Astrocyte (in vitro differentiated cells and primary cell): Measurements from ENCODE around the gene NMT2. TPM values are rescaled to one million over a fixed set of nuclear protein-coding genes. Genes with fewer than 3 reads are reported as not detected.

Experiments used
- DNase-seq: peaks from one replicate; pipeline ENCODE4 v3.0.0-alpha.2; 2010; ENCODE audit warnings: low read depth
- FAIRE-seq: peaks from 2 replicates; lab custom pipeline; 2011; peaks lifted over from hg19 to GRCh38; lab: Jason Lieb, UNC
- H2AFZ ChIP-seq: 2 replicates; pipeline ENCODE4 v1.6.0; 2012; ENCODE audit warnings: low read depth, low read length, inconsistent platforms
- H3K27ac ChIP-seq: 2 replicates; pipeline ENCODE4 v1.5.1; 2011; ENCODE audit warnings: low read depth, low read length, inconsistent platforms
- H3K27me3 ChIP-seq: 2 replicates; pipeline ENCODE4 v1.6.0; 2011; ENCODE audit warnings: low read length, inconsistent platforms; ENCODE audit not compliant: insufficient read depth
- H3K36me3 ChIP-seq: 2 replicates; pipeline ENCODE4 v1.5.1; 2011; ENCODE audit warnings: low read length, inconsistent platforms; ENCODE audit not compliant: insufficient read depth
- H3K4me1 ChIP-seq: 2 replicates; pipeline ENCODE4 v1.5.1; 2011; ENCODE audit warnings: low read length, inconsistent platforms; ENCODE audit not compliant: insufficient read depth
- H3K4me2 ChIP-seq: 2 replicates; pipeline ENCODE4 v1.6.0; 2012; ENCODE audit warnings: low read length, inconsistent platforms
- H3K4me3 ChIP-seq: 2 replicates; pipeline ENCODE4 v1.5.1; 2011; ENCODE audit warnings: low read depth, mild to moderate bottlenecking, low read length, inconsistent platforms; ENCODE audit not compliant: insufficient read depth
- H3K79me2 ChIP-seq: 2 replicates; pipeline ENCODE4 v1.6.0; 2012; ENCODE audit warnings: mild to moderate bottlenecking, low read length, inconsistent platforms; ENCODE audit not compliant: insufficient read depth
- H3K9ac ChIP-seq: 2 replicates; pipeline ENCODE4 v1.6.0; 2012; ENCODE audit warnings: mild to moderate bottlenecking, low read length, inconsistent platforms
- H3K9me3 ChIP-seq: 2 replicates; pipeline ENCODE4 v1.5.1; 2012; ENCODE audit warnings: low read depth, mild to moderate bottlenecking, low read length, inconsistent platforms; ENCODE audit not compliant: insufficient read depth
- H4K20me1 ChIP-seq: 2 replicates; pipeline ENCODE4 v1.6.0; 2012; ENCODE audit warnings: low read length, inconsistent platforms; ENCODE audit not compliant: insufficient read depth
- H3K27ac Mint-ChIP-seq: one replicate; pipeline ENCODE4 v1.8.0; 2021; ENCODE audit warnings: mild to moderate bottlenecking, mixed read lengths; ENCODE audit not compliant: unreplicated experiment
- H3K27me3 Mint-ChIP-seq: one replicate; pipeline ENCODE4 v1.8.0; 2021; ENCODE audit warnings: low read depth, mixed read lengths; ENCODE audit not compliant: unreplicated experiment
- H3K36me3 Mint-ChIP-seq: one replicate; pipeline ENCODE4 v1.8.0; 2021; ENCODE audit warnings: low read depth, mixed read lengths; ENCODE audit not compliant: unreplicated experiment
- H3K4me1 Mint-ChIP-seq: one replicate; pipeline ENCODE4 v1.8.0; 2021; ENCODE audit warnings: low read depth, mixed read lengths; ENCODE audit not compliant: unreplicated experiment
- H3K4me3 Mint-ChIP-seq: one replicate; pipeline ENCODE4 v1.8.0; 2021; ENCODE audit warnings: mild to moderate bottlenecking, moderate library complexity, mixed read lengths; ENCODE audit not compliant: unreplicated experiment
- H3K9me3 Mint-ChIP-seq: one replicate; pipeline ENCODE4 v1.8.0; 2021; ENCODE audit warnings: mild to moderate bottlenecking, mixed read lengths; ENCODE audit not compliant: unreplicated experiment
- CTCF ChIP-seq: IDR thresholded peaks from 2 replicates; pipeline ENCODE4 v1.5.1; 2011; ENCODE audit warnings: low read depth, mild to moderate bottlenecking, inconsistent platforms, low read length, moderate library complexity; ENCODE audit not compliant: insufficient read depth
- EZH2 ChIP-seq: IDR thresholded peaks from 2 replicates; pipeline ENCODE4 v1.6.1; 2012; ENCODE audit warnings: mild to moderate bottlenecking, low read length, inconsistent platforms; ENCODE audit not compliant: insufficient read depth
- total RNA-seq: library from RNA; stranded (reverse); gene quantifications from 2 replicates; pipeline ENCODE4 v1.2.1, GENCODE V29; 2021

The NMT2 gene
- total RNA-seq, 1 donor from 2014 or later, result 22.1 TPM

GRCh38 chr10:15097011-15097812, 71.3 kb downstream of the NMT2 start, which contains the start of gene RPP38:
Gene RPP38, plus strand, starts transcription at chr10:15097355. Its CDS starts 5,960 bp downstream, at chr10:15103315.
- Histone ChIP-seq H2AFZ (peak within 1 kb of the TSS; percentile 97), H3K36me3 (peaks cover under 1% of the 10 kb centered on the region), H3K4me3 (peak within 1 kb of the TSS; percentile 84), H3K27ac (peak within 1 kb of the TSS; percentile 98), H3K9ac (peak within 1 kb of the TSS; percentile 98), H3K9me3 (no peaks in the 10 kb centered on the region), H3K4me1 (peaks cover 12% of the 10 kb centered on the region), H3K27me3 (no peaks in the 10 kb centered on the region), H4K20me1 (peaks cover 20% of the 10 kb centered on the region), H3K79me2 (peaks cover 48% of the 10 kb centered on the region), H3K4me2 (peak within 1 kb of the TSS; percentile 100)
- Mint-ChIP-seq H3K36me3 (peaks cover 4% of the 10 kb centered on the region), H3K4me1 (peaks cover 10% of the 10 kb centered on the region), H3K27me3 (no peaks in the 10 kb centered on the region), H3K4me3 (peak within 1 kb of the TSS; percentile 100), H3K27ac (peak within 1 kb of the TSS; percentile 100), H3K9me3 (no peaks in the 10 kb centered on the region)
- no peak for FAIRE-seq
- TF ChIP-seq EZH2 (no peak), CTCF (no peak)
- DNase-seq, result peak; percentile 81

GRCh38 chr10:15096661-15097010, 71.9 kb downstream of the NMT2 start:
- peak overlapping the region; percentile 100 for H3K4me3 Mint-ChIP-seq
- DNase-seq (no peak), FAIRE-seq (no peak)
- Histone ChIP-seq H3K36me3 (no peaks in the 10 kb centered on the region), H3K27me3 (no peaks in the 10 kb centered on the region), H2AFZ (peak overlapping the region; percentile 97), H3K4me1 (peaks cover 12% of the 10 kb centered on the region), H3K4me2 (peak overlapping the region; percentile 100), H3K9me3 (no peaks in the 10 kb centered on the region), H3K27ac (peak overlapping the region; percentile 98), H4K20me1 (peaks cover 15% of the 10 kb centered on the region), H3K4me3 (peak overlapping the region; percentile 84), H3K9ac (peak overlapping the region; percentile 98), H3K79me2 (peaks cover 42% of the 10 kb centered on the region)
- peaks cover 10% of the 10 kb centered on the region for H3K4me1 Mint-ChIP-seq
- no peaks in the 10 kb centered on the region for H3K27me3 Mint-ChIP-seq
- TF ChIP-seq EZH2, result no peak
- no peak for TF ChIP-seq CTCF
- peaks cover 4% of the 10 kb centered on the region for H3K36me3 Mint-ChIP-seq
- peak overlapping the region; percentile 69 for H3K27ac Mint-ChIP-seq
- H3K9me3 Mint-ChIP-seq, result no peaks in the 10 kb centered on the region
